ENCODE results near the gene SNX20.

Gene SNX20

GRCh38 chr16:50681021-50681885 is at the start of gene SNX20:
SNX20 (minus strand) TSS chr16:50681312; CDS start chr16:50677526, 3,786 bp downstream.
- peak; percentile 60 to 67 for DNase-seq

DNA sequence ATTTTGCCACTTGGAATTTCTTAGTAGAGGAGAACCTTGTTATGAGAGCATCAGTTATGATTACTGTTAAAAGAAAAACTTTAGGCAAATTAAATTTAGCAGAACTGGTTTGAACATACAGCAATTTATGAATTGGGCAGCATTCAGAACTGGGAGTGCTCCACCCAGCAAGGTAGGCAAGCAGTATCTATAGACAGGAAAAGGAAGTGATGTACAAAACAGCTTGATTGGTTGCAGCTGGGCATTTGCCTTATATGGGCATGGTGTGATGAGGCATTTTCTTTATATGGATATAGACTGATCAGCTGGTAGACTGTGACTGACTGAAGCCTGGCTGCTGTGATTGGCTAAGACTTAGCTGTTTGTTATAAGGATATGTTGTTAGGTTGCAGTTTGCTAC is 43.2 kb upstream of the SNX20 start:
- DNase-seq = no peak

GRCh38 chr16:50722960-50723359 is 41.8 kb upstream of the SNX20 start:
- DNase-seq = no peak

- DNase-seq = no peak
Measured at GRCh38 chr16:50722405-50722737, 41.3 kb upstream of the SNX20 start.

GRCh38 chr16:50721549-50722404 is 40.7 kb upstream of the SNX20 start:
- no peak for DNase-seq

GRCh38 chr16:50719401-50720337 is 38.6 kb upstream of the SNX20 start:
- DNase-seq = no peak

- no peak for DNase-seq
Measured at GRCh38 chr16:50718761-50719400, 37.8 kb upstream of the SNX20 start.

- no peak for DNase-seq
Measured at GRCh38 chr16:50718061-50718760, 37.1 kb upstream of the SNX20 start.

DNA sequence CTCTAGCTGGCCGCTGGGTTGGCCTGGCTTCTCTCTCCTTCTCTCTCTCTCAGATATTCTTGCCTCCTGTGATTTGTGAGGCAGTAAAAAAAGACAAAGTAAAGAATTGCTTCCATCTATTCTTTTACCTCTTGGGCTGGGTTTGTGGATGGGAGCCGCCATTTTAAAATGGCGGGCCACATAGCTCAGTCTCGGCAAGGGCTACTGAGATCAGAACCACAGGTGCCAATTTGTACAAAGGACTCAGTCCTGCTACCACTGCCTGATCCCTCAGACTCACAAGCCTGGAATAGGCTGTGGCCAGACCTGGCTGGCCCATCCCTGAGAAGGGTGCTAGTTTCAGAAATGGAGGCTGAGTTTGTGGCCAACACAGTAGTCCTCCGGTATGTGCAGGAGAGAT is 36.4 kb upstream of the SNX20 start:
- DNase-seq = no peak

DNA sequence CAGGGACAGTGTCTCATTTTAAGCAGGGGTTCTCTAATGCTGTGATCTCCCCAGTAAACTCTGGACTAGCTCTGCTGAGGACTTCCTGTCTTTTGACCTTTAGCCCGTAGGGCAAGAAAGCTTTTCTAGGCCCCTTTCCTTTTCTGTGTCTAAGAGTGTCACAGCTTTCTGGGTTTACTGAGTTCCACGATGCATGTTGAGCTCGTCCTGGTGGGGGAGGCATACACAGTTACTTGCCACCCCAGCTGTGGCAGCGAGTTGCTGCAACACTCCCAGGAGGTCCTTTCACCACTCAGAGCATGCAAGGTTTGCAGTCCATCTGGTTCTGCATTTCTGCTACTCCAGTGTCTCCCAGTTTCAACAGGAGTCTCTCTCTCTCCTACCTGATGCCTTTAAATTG is 36.0 kb upstream of the SNX20 start:
- no peak for DNase-seq

GRCh38 chr16:50712956-50713355 is 31.8 kb upstream of the SNX20 start:
- DNase-seq = no peak

DNA sequence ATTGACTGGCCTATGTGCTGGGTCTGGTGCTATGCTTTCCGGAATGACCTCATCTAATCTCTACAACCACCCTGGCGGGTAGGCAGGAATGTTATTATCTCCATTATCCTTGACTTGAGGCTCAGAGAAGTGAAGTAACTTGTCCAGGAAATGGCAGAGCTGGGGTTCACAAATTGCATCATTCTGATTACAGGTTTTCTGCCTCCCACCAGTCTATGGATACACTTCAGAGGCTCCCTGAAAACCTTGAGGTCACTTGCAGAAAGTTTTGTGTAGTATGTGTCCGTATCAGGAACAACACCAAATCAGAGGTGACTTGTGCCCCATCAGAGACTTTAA is 31.4 kb upstream of the SNX20 start:
- no peak for DNase-seq

DNA sequence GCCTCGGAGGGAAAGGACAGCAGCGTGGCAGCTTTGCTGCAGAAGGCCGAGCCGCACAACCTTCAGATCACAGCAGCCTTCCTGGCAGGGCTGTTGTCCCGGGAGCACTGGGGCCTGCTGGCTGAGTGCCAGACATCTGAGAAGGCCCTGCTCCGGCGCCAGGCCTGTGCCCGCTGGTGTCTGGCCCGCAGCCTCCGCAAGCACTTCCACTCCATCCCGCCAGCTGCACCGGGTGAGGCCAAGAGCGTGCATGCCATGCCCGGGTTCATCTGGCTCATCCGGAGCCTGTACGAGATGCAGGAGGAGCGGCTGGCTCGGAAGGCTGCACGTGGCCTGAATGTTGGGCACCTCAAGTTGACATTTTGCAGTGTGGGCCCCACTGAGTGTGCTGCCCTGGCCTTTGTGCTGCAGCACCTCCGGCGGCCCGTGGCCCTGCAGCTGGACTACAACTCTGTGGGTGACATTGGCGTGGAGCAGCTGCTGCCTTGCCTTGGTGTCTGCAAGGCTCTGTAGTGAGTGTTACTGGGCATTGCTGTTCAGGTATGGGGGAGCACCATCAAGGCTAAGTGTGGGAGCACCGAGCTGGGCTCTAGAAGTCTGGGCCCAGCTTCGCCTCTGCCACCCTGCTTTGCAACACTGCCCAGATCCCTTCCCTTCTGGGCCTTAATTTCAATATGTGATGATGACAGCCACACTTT is 30.9 kb upstream of the SNX20 start:
- no peak for DNase-seq

DNA sequence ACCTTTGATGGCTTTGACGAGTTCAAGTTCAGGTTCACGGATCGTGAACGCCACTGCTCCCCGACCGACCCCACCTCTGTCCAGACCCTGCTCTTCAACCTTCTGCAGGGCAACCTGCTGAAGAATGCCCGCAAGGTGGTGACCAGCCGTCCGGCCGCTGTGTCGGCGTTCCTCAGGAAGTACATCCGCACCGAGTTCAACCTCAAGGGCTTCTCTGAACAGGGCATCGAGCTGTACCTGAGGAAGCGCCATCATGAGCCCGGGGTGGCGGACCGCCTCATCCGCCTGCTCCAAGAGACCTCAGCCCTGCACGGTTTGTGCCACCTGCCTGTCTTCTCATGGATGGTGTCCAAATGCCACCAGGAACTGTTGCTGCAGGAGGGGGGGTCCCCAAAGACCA is 29.9 kb upstream of the SNX20 start:
- no peak for DNase-seq

DNA sequence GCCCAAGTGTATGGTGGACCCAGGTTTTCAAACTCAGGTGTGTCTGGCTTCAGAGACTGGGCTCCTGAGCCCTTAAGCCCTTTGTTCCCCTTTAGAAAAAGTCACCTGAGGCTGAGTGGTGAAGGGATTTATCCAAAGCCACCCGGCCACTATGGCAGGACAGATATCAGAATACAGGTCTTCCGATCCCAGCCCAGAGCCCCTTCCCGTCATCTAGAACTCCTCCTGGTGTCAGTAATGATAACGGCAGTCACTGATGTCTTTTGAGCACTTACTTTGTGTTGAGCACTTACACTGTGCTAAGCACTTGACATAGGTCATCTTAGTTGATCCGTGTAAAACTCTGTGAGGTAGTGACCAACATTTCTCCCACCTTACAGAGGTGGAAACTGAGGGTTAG is 28.9 kb upstream of the SNX20 start:
- no peak for DNase-seq

GRCh38 chr16:50709061-50709684 is 28.1 kb upstream of the SNX20 start:
- DNase-seq = no peak

GRCh38 chr16:50708373-50709060 is 27.4 kb upstream of the SNX20 start:
- DNase-seq = peak; percentile 34 to 35

- no peak for DNase-seq
Measured at GRCh38 chr16:50706250-50706649, 25.1 kb upstream of the SNX20 start.

GRCh38 chr16:50705436-50706110 is 24.5 kb upstream of the SNX20 start:
- no peak for DNase-seq

DNA sequence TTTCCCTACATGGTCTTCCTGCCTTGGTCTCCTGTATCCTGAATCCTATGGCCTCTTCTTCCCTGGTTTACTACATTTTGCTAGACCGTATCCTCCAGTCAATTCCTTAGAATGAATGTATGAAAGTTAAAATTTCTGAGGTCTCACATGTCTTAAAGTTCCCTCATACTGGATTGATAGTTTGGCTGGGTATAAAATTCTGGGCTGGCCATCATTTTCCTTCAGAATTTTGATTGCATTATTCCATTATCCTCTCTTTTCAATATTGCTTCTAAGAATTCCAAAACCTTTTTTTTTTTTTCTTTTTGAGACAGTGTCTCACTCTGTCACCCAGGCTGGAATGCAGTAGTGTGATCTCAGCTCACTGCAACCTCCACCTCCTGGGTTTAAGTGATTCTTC is 23.1 kb upstream of the SNX20 start:
- no peak for DNase-seq
